HepG2 (cell line): Measurements from ENCODE around the gene SOAT1. TPM values are rescaled to one million over a fixed set of nuclear protein-coding genes. Genes with fewer than 3 reads are reported as not detected.
A peak's percentile ranks its signal among the peaks of the same experiment; 100 is the strongest.

Experiments
- BHLHE40 ChIP-seq: IDR thresholded peaks from 2 replicates; pipeline ENCODE4 v1.6.1; 2011; ENCODE audit warnings: low read length, improper control_type of control experiment
- DNMT3B ChIP-seq: conservative IDR thresholded peaks from 2 replicates; pipeline ENCODE4 v1.6.1; 2016; ENCODE audit warnings: missing biosample characterization, control low read depth
- RFXANK ChIP-seq: IDR thresholded peaks from 2 replicates; pipeline ENCODE4 v1.6.1; 2016
- SNRNP70 ChIP-seq: fragments of 200-400 bp; formaldehyde crosslinking; IDR thresholded peaks from 2 replicates; pipeline ENCODE4 v1.6.1; 2017; ENCODE audit warnings: mild to moderate bottlenecking, low read depth, low read length, moderate library complexity
- SYNCRIP ChIP-seq: fragments of 200-400 bp; formaldehyde crosslinking; IDR thresholded peaks from 2 replicates; pipeline ENCODE4 v1.6.1; 2018; ENCODE audit warnings: mild to moderate bottlenecking, low read depth, low read length; ENCODE audit not compliant: insufficient read depth
- TGIF2 ChIP-seq: IDR thresholded peaks from 2 replicates; pipeline ENCODE4 v1.6.1; 2016; ENCODE audit warnings: control low read depth, missing compliant biosample characterization
- WIZ ChIP-seq: sonication (generic); formaldehyde crosslinking; IDR thresholded peaks from 2 replicates; pipeline ENCODE4 v1.5.1; 2020; ENCODE audit warnings: mild to moderate bottlenecking, missing genetic modification reagents
- ZNF136 ChIP-seq: sonication (generic); formaldehyde crosslinking; IDR thresholded peaks from 2 replicates; pipeline ENCODE4 v1.8.1; 2022; ENCODE audit warnings: low read depth, mild to moderate bottlenecking, moderate library complexity, missing genetic modification reagents
- ZNF282 ChIP-seq: fragments of 450-650 bp; IDR thresholded peaks from 2 replicates; pipeline ENCODE4 v1.6.1; 2018; ENCODE audit not compliant: partially characterized antibody
- ZNF337 ChIP-seq: sonication (generic); formaldehyde crosslinking; IDR thresholded peaks from 2 replicates; pipeline ENCODE4 v1.5.1; 2020; ENCODE audit warnings: missing genetic modification reagents, low read depth, mild to moderate bottlenecking, borderline replicate concordance
- ZNF788 ChIP-seq: sonication (generic); formaldehyde crosslinking; IDR thresholded peaks from 2 replicates; pipeline ENCODE4 v1.5.0; 2020; ENCODE audit warnings: mild to moderate bottlenecking, missing genetic modification reagents, borderline replicate concordance
- polyA plus RNA-seq, 8 experiments: library from polyadenylated mRNA; depleted of rRNA in 3 of 8; stranded (reverse) in 7 of 8; unstranded in 1 of 8; fragments of >200 nt; fragmentation: Illumina TruSeq in 4 of 8; extraction: Trizol in 4 of 8; gene quantifications; 2 replicates each; pipeline versions ENCODE4 v1.2.1 to v1.2.3, GENCODE V29; 2011 to 2016; ENCODE audit warnings: low read depth in 4 of 8, missing spikeins in 1 of 8, mixed read lengths in 1 of 8; ENCODE audit not compliant: insufficient read depth in 1 of 8
- total RNA-seq, 5 experiments: library from RNA; depleted of rRNA; stranded (reverse); fragments of >200 nt; fragmentation: Illumina TruSeq; extraction: Trizol; gene quantifications; 2 replicates each; pipeline ENCODE4 v1.2.3, GENCODE V29; 2016; ENCODE audit warnings: low read depth in 1 of 5
- TF ChIP-seq, protein P1 (sequence below): sonication (generic); formaldehyde crosslinking; conservative IDR thresholded peaks from 2 replicates; pipeline ENCODE4 v1.4.0; 2020; ENCODE audit warnings: missing genetic modification reagents
- TF ChIP-seq, protein P2 (sequence below), 2 experiments: sonication (generic) in 1 of 2; formaldehyde crosslinking in 1 of 2; IDR thresholded peaks; 2 replicates each; pipeline versions ENCODE4 v1.5.1 to v1.6.1; 2011 to 2020; ENCODE audit warnings: borderline replicate concordance in 1 of 2, low read depth in 1 of 2, low read length in 1 of 2, mild to moderate bottlenecking in 1 of 2, missing genetic modification reagents in 1 of 2, moderate library complexity in 1 of 2
- TF ChIP-seq, protein P3 (sequence below): sonication (generic); formaldehyde crosslinking; IDR thresholded peaks from one replicate; pipeline ENCODE4 v1.5.1; 2020; ENCODE audit warnings: mild to moderate bottlenecking, missing genetic modification reagents; ENCODE audit errors: not compliant biosample characterization

The SOAT1 gene
- total and polyA plus RNA-seq, 2 of the 13 experiments (the other 11 are each of a cell fraction or from before 2014, with no cell fraction given), result 22.3 to 52.0 TPM

DNA sequence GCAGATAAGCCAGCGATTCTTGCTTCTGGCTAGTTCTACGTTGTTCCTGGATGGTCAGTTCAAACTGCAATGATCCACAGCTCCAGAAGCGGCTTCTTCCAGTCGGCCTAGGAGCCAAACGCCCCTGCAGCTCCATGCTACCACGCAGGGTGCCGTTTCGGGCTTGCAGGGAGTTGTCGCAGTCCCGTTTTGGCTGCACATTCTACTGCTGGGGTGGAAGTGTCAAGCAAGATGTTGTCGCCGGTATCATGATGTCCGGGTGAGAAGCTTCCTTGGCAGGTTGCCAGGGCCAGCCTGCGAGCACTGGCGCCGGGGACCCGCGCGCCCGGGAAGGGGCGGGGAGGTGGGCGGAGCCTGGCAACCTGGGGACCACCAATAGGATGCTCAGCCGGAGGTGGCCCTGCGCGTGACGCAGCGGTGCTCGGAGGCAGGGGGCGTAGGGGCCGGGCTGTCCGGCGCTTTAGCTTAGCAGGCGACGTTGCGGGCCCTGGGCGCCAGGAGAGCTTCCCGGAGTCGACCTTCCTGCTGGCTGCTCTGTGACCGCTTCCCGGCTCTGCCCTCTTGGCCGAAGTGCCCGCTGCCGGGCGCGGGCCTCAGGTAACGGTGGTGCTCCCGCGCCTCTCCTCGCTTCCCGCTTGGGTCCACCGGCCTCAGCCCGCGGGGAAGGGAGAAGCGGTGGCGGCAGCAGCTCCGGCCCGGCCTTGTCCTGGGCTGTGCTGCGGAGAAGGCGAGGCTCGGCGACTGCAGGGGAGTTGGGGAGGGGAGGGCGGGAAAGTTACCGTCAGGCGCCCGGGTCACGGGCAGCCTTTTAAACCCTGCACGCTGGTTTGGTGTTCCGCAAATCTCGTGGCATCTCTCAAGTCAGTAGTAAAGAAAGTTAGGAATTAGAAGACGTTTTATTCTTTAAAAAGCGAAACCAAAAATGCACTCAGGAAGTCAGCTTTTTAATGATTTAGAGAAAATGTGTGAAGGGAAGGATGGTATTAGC, at the start of gene SOAT1 (continued):
- TF ChIP-seq, protein P1, sequence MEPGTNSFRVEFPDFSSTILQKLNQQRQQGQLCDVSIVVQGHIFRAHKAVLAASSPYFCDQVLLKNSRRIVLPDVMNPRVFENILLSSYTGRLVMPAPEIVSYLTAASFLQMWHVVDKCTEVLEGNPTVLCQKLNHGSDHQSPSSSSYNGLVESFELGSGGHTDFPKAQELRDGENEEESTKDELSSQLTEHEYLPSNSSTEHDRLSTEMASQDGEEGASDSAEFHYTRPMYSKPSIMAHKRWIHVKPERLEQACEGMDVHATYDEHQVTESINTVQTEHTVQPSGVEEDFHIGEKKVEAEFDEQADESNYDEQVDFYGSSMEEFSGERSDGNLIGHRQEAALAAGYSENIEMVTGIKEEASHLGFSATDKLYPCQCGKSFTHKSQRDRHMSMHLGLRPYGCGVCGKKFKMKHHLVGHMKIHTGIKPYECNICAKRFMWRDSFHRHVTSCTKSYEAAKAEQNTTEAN (CRISPR knock-in tag), result peak; percentile 73
- TF ChIP-seq BHLHE40 (peak; percentile 11; the same call in 1 of the 2 replicates), ZNF337 (no peak), ZNF136 (CRISPR knock-in tag) (no peak), ZNF788 (CRISPR knock-in tag) (no peak; the same call in 1 of the 2 replicates), ZNF282 (no peak), DNMT3B (CRISPR knock-in tag) (no peak), SYNCRIP (no peak), WIZ (CRISPR knock-in tag) (peak; percentile 55; the same call in 1 of the 2 replicates), TGIF2 (CRISPR knock-in tag) (no peak), SNRNP70 (no peak), RFXANK (CRISPR knock-in tag) (no peak)
- TF ChIP-seq, protein P2, sequence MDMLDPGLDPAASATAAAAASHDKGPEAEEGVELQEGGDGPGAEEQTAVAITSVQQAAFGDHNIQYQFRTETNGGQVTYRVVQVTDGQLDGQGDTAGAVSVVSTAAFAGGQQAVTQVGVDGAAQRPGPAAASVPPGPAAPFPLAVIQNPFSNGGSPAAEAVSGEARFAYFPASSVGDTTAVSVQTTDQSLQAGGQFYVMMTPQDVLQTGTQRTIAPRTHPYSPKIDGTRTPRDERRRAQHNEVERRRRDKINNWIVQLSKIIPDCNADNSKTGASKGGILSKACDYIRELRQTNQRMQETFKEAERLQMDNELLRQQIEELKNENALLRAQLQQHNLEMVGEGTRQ (IDR thresholded peaks at IDR 0.05; ENCODE audit: low read depth, low read length), result no peak
- TF ChIP-seq, protein P2 (CRISPR knock-in tag; IDR thresholded peaks at IDR 0.05; ENCODE audit: borderline replicate concordance), result peak; percentile 66; the same call in 1 of the 2 replicates
- TF ChIP-seq, protein P3, sequence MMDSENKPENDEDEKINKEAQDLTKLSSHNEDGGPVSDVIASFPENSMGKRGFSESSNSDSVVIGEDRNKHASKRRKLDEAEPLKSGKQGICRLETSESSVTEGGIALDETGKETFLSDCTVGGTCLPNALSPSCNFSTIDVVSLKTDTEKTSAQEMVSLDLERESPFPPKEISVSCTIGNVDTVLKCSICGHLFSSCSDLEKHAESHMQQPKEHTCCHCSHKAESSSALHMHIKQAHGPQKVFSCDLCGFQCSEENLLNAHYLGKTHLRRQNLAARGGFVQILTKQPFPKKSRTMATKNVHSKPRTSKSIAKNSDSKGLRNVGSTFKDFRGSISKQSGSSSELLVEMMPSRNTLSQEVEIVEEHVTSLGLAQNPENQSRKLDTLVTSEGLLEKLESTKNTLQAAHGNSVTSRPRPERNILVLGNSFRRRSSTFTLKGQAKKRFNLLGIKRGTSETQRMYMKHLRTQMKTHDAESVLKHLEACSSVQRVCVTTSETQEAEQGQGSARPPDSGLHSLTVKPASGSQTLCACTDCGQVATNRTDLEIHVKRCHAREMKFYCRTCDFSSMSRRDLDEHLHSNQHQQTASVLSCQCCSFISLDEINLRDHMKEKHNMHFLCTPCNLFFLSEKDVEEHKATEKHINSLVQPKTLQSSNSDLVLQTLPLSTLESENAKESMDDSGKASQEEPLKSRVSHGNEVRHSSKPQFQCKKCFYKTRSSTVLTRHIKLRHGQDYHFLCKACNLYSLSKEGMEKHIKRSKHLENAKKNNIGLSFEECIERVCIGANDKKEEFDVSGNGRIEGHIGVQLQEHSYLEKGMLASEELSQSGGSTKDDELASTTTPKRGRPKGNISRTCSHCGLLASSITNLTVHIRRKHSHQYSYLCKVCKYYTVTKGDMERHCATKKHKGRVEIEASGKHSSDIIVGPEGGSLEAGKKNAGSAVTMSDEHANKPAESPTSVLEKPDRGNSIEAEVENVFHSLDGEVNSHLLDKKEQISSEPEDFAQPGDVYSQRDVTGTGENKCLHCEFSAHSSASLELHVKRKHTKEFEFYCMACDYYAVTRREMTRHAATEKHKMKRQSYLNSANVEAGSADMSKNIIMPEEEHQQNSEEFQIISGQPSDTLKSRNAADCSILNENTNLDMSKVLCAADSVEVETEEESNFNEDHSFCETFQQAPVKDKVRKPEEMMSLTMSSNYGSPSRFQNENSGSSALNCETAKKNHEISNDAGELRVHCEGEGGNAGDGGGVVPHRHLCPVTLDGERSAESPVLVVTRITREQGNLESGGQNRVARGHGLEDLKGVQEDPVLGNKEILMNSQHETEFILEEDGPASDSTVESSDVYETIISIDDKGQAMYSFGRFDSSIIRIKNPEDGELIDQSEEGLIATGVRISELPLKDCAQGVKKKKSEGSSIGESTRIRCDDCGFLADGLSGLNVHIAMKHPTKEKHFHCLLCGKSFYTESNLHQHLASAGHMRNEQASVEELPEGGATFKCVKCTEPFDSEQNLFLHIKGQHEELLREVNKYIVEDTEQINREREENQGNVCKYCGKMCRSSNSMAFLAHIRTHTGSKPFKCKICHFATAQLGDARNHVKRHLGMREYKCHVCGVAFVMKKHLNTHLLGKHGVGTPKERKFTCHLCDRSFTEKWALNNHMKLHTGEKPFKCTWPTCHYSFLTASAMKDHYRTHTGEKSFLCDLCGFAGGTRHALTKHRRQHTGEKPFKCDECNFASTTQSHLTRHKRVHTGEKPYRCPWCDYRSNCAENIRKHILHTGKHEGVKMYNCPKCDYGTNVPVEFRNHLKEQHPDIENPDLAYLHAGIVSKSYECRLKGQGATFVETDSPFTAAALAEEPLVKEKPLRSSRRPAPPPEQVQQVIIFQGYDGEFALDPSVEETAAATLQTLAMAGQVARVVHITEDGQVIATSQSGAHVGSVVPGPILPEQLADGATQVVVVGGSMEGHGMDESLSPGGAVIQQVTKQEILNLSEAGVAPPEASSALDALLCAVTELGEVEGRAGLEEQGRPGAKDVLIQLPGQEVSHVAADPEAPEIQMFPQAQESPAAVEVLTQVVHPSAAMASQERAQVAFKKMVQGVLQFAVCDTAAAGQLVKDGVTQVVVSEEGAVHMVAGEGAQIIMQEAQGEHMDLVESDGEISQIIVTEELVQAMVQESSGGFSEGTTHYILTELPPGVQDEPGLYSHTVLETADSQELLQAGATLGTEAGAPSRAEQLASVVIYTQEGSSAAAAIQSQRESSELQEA, result peak; percentile 37
